ENCODE data around the gene SKOR2. TPM values are rescaled to one million over a fixed set of nuclear protein-coding genes. Genes with fewer than 3 reads are reported as not detected.

The SKOR2 gene
- total and polyA plus RNA-seq, 9 of the 15 experiments (the other 6 are each of a cell fraction or from before 2014, with no cell fraction given): not detected

DNA sequence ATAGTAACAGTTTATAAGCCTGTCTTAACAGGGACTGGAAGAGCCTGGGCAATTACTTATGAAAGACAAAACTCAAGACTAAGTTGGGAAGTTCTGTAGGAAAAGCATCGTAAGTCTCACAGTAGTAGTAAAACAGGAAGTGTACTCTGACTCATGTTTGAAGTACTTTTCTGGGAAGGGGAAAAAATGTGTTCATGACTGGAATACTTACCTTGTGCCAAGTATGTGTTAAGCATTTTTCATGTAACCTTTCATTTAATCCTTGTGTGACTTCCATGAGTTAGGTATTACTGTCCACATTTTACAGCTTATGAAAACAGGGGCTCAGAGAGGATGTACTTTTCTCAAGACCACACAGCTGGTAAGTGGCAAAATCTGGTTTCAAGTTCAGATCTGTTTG, 13.7 kb upstream of the SKOR2 start:
- H3K4me2 ChIP-seq (ENCODE audit: insufficient read depth, low read length): no peak overlapping the region
- in situ Hi-C loops (cut with MboI): no loop called here
- DNase-seq (ENCODE audit: extremely low read depth in 1 of 4, low spot score in 3 of 4): no peak
- WGBS (ENCODE audit: insufficient coverage, low coverage, missing lambda C conversion rate): 0% methylated on average over 1 of the region's 1 CpG
- H3K9me3 ChIP-seq (replicated peaks; ENCODE audit: control insufficient read depth, insufficient read depth, low read depth, low read length): no peaks in the 10 kb centered on the region
- ATAC-seq: no peak
- no peak overlapping the region for H3K9ac ChIP-seq (ENCODE audit: insufficient read depth in 1 of 2, low read depth in 2 of 2, low read length in 2 of 2)
- BruUV-seq (replicated peaks): no TSS peak
- no peak overlapping the region for H2AFZ ChIP-seq (ENCODE audit: low read depth, low read length)
- no peak for FAIRE-seq
- H3K9me1 ChIP-seq (ENCODE audit: control insufficient read depth, insufficient read depth, low read length): no peaks in the 10 kb centered on the region
- no peak for TF ChIP-seq RAD21 (CRISPR knock-in tag; conservative IDR thresholded peaks at IDR 0.05 in 1 of 2, IDR thresholded peaks at IDR 0.05 in 1 of 2)
- TF ChIP-seq, protein P1, sequence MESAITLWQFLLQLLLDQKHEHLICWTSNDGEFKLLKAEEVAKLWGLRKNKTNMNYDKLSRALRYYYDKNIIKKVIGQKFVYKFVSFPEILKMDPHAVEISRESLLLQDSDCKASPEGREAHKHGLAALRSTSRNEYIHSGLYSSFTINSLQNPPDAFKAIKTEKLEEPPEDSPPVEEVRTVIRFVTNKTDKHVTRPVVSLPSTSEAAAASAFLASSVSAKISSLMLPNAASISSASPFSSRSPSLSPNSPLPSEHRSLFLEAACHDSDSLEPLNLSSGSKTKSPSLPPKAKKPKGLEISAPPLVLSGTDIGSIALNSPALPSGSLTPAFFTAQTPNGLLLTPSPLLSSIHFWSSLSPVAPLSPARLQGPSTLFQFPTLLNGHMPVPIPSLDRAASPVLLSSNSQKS (CRISPR knock-in tag; IDR thresholded peaks at IDR 0.05): no peak
- TF ChIP-seq CSDE1 (IDR thresholded peaks at IDR 0.05): no peak
- TF ChIP-seq ZNF778 (CRISPR knock-in tag; IDR thresholded peaks at IDR 0.05): no peak
- no peak overlapping the region for H3K4me3 ChIP-seq
- ChIA-PET POLR2A (no interaction called here), CTCF (ENCODE audit: low intra/inter-chr PET ratio) (no interaction called here)
- H3K27ac ChIP-seq (ENCODE audit: extremely low read depth, low read depth, low read length): no peak overlapping the region
- peaks cover 0 to 10% of the 10 kb centered on the region in 2 experiments; a peak in 2 of 5 replicates for H3K4me1 ChIP-seq (replicated peaks in 1 of 2; ENCODE audit: control insufficient read depth in 2 of 2, insufficient read depth in 2 of 2, low read length in 2 of 2)
- no peaks in the 10 kb centered on the region for H4K20me1 ChIP-seq (replicated peaks; ENCODE audit: control insufficient read depth, insufficient read depth, low read length)
- intact Hi-C loops (cut with micrococcal nuclease): no loop called here
- no peaks in the 10 kb centered on the region for H3K79me2 ChIP-seq (ENCODE audit: control insufficient read depth, insufficient read depth, low read length)
- no peaks in the 10 kb centered on the region for H3K36me3 ChIP-seq (ENCODE audit: control insufficient read depth, insufficient read depth, low read length)
- H3K27me3 ChIP-seq (ENCODE audit: control insufficient read depth in 2 of 2, insufficient read depth in 2 of 2, low read length in 2 of 2): peaks cover 0 to 23% of the 10 kb centered on the region in 2 experiments; a peak in 2 of 5 replicates

DNA sequence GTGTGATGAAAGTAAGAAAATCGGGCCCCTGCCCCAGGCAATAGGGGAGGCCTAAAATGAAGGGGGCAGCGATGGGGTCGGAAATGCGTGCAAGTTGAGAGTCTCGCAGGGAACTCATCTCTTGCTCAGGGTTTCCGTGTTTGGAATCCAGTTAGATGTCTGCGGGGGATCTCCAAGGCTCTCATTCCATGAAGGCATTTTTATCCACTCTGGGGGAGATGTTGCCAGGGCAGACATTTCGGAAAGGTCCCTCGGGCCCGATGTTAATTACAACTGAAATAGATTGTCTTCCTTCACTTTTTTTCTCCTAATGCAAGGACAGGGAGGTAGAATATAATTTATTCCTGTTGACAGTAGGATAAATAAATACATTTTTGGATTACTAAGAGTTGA, 12.8 kb upstream of the SKOR2 start:
- Histone ChIP-seq H3K27ac (ENCODE audit: extremely low read depth, low read depth, low read length) (no peak overlapping the region), H3K9ac (ENCODE audit: insufficient read depth in 1 of 2, low read depth in 2 of 2, low read length in 2 of 2) (no peak overlapping the region), H3K4me2 (ENCODE audit: insufficient read depth, low read length) (no peak overlapping the region), H3K9me1 (ENCODE audit: control insufficient read depth, insufficient read depth, low read length) (no peaks in the 10 kb centered on the region), H3K9me3 (replicated peaks; ENCODE audit: control insufficient read depth, insufficient read depth, low read depth, low read length) (no peaks in the 10 kb centered on the region), H3K4me1 (replicated peaks in 1 of 2; ENCODE audit: control insufficient read depth in 2 of 2, insufficient read depth in 2 of 2, low read length in 2 of 2) (peaks cover 0 to 10% of the 10 kb centered on the region in 2 experiments; a peak in 2 of 5 replicates), H3K27me3 (ENCODE audit: control insufficient read depth in 2 of 2, insufficient read depth in 2 of 2, low read length in 2 of 2) (peaks cover 0 to 23% of the 10 kb centered on the region in 2 experiments; a peak in 2 of 5 replicates), H3K36me3 (ENCODE audit: control insufficient read depth, insufficient read depth, low read length) (no peaks in the 10 kb centered on the region), H3K4me3 (no peak overlapping the region), H2AFZ (ENCODE audit: low read depth, low read length) (no peak overlapping the region), H3K79me2 (ENCODE audit: control insufficient read depth, insufficient read depth, low read length) (no peaks in the 10 kb centered on the region), H4K20me1 (replicated peaks; ENCODE audit: control insufficient read depth, insufficient read depth, low read length) (no peaks in the 10 kb centered on the region)
- DNase-seq (ENCODE audit: extremely low read depth in 1 of 4, low spot score in 3 of 4) (no peak), ATAC-seq (no peak), FAIRE-seq (no peak)
- TF ChIP-seq ZNF589 (CRISPR knock-in tag; IDR thresholded peaks at IDR 0.05; ENCODE audit: low read depth) (no peak), ADNP (tag; IDR thresholded peaks at IDR 0.05) (no peak), POLR2G (IDR thresholded peaks at IDR 0.05; ENCODE audit: low read depth, low read length) (no peak), HNRNPK (IDR thresholded peaks at IDR 0.05; ENCODE audit: low read depth, low read length, poor library complexity, severe bottlenecking) (no peak), HIVEP1 (CRISPR knock-in tag; IDR thresholded peaks at IDR 0.05) (no peak)
- intact Hi-C loops (cut with micrococcal nuclease) (no loop called here), in situ Hi-C loops (cut with MboI) (no loop called here)
- BruUV-seq (replicated peaks): no TSS peak
- ChIA-PET POLR2A (no interaction called here), CTCF (ENCODE audit: low intra/inter-chr PET ratio) (no interaction called here)
- 2% methylated on average over 4 of the region's 10 CpGs for WGBS (ENCODE audit: insufficient coverage, low coverage, missing lambda C conversion rate)
